Kidney epithelial cell (primary cell): ENCODE results near the gene YEATS2. TPM values are rescaled to one million over a fixed set of nuclear protein-coding genes. Genes with fewer than 3 reads are reported as not detected.
"Not testable (repeated sequence)": the region's sequence is repeated elsewhere in the genome, so short reads cannot be mapped to it uniquely, and the experiment has no call there.

ENCODE experiments used
- DNase-seq: peaks from one replicate; pipeline ENCODE4 v3.0.0-alpha.2; 2010; ENCODE audit warnings: low read depth
- H3K27me3 ChIP-seq: 2 replicates; pipeline ENCODE4 v1.6.0; 2011; ENCODE audit warnings: low read length; ENCODE audit not compliant: control insufficient read depth, insufficient read depth
- H3K36me3 ChIP-seq: 2 replicates; pipeline ENCODE4 v1.5.1; 2011; ENCODE audit warnings: low read length; ENCODE audit not compliant: control insufficient read depth, insufficient read depth
- H3K4me3 ChIP-seq: 2 replicates; pipeline ENCODE4 v1.5.1; 2011; ENCODE audit warnings: low read depth, mild to moderate bottlenecking, control low read depth, low read length
- total RNA-seq: library from RNA; depleted of rRNA; stranded (reverse); fragments of >200 nt; gene quantifications from 2 replicates; pipeline ENCODE4 v1.2.3, GENCODE V29; 2015
- TF ChIP-seq, protein P1 (sequence below): IDR thresholded peaks from 2 replicates; pipeline ENCODE4 v1.5.1; 2011; ENCODE audit warnings: mild to moderate bottlenecking, moderate library complexity, low read length, control low read depth, inconsistent platforms; ENCODE audit not compliant: insufficient read depth, poor library complexity, severe bottlenecking

YEATS2 gene
- total RNA-seq, 1 donor from 2014 or later, result 30.2 TPM

DNA sequence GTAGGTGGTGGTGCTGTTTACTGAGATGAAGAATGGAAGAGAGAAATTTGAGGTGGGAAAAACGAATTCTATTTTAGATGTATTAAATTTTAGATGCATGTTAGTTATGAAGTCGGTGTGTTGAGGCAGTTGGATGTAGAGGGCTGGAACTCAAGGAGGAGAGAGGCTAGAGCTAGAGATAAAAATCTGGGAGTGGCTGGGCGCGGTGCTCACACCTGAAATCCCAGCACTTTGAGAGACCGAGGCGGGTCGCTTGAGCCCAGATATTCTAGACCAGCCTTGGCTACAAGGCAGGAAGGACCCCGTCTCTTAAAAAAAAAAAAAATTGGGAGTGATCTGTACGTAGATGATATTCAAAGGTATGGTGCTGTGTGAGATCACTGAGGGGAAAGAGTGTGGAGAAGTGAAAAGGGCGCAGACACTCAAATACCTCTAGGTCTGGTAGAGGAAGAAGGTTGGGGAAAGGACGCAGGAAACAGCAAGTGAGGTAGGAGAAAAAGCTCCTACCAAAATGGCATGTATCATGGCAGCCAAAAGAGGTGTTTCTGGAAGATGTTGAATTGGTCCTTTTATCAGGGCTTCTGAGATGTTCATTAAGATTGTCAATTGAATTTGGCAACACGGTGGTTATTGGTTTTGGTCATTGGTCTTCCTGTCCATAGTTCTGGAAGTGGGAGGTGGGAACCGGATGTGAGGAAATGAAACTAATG lies 1.8 kb downstream of the YEATS2 start:
- Histone ChIP-seq H3K27me3 (no peaks in the 10 kb centered on the region), H3K36me3 (no peaks in the 10 kb centered on the region), H3K4me3 (peak overlapping the region; percentile 82)
- TF ChIP-seq, protein P1, sequence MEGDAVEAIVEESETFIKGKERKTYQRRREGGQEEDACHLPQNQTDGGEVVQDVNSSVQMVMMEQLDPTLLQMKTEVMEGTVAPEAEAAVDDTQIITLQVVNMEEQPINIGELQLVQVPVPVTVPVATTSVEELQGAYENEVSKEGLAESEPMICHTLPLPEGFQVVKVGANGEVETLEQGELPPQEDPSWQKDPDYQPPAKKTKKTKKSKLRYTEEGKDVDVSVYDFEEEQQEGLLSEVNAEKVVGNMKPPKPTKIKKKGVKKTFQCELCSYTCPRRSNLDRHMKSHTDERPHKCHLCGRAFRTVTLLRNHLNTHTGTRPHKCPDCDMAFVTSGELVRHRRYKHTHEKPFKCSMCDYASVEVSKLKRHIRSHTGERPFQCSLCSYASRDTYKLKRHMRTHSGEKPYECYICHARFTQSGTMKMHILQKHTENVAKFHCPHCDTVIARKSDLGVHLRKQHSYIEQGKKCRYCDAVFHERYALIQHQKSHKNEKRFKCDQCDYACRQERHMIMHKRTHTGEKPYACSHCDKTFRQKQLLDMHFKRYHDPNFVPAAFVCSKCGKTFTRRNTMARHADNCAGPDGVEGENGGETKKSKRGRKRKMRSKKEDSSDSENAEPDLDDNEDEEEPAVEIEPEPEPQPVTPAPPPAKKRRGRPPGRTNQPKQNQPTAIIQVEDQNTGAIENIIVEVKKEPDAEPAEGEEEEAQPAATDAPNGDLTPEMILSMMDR, result no peak
- DNase-seq, result no peak

DNA sequence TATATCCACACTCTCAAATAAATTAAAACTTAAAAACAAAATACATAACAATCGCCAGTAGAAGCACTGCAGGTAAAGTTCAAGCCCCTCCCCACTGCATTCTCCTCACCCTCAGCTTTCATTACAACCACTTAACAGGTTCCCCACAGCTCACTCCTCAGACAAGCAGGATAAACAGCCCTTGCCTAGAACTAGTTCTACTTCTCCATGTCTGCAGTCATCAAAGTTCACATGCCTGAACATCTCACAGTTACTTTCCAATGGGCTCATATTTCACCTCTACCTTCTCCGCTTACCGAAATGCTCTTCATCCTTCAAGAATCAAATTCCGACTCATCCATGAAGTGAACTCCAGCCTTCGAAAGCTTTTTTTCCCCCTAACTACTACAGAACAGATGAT lies 4.1 kb downstream of the YEATS2 start:
- no peaks in the 10 kb centered on the region for H3K27me3 ChIP-seq
- no peak overlapping the region for H3K4me3 ChIP-seq
- H3K36me3 ChIP-seq, result no peaks in the 10 kb centered on the region
- TF ChIP-seq, protein P1, result no peak
- no peak for DNase-seq

DNA sequence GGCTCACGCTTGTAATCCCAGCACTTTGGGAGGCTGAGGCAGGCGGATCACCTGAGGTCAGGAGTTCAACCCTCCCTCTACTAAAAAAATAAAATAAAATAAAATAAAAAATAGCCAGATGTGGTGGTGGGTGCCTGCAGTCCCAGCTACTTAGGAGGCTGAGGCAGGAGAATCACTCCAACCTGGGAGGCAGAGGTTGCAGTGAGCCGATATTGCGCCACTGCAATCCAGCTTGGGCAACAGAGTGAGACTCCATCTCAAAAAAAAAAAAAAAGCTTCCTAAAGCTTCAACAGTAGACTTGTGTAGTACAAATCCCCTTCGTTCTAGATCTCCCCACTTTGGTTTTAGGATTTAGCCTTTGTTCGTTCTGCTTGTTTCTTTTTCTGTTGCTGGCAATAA lies 6.3 kb downstream of the YEATS2 start:
- DNase-seq, H3K4me3 ChIP-seq, H3K36me3 ChIP-seq, H3K27me3 ChIP-seq: not testable (repeated sequence)

DNA sequence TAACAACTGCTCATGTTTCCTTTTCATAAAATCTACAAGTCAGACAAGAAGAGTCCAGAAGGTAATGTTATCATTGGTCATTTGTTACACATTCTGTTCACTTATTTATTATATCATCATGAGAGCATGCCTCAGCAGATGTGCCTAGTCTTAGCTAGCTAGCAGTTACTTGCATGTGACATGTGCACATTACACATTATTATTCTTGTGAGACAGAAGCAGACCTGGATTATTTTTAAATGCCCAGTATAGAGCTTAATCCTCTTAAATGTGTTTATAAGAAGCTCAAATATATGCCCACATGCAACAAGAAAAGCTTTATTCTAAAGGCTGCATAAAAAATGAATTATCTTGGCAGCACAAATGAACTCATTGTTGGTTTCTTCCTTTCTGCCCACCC lies 12.6 kb downstream of the YEATS2 start:
- DNase-seq, result no peak
- Histone ChIP-seq H3K4me3 (no peak overlapping the region), H3K36me3 (no peaks in the 10 kb centered on the region), H3K27me3 (no peaks in the 10 kb centered on the region)
- TF ChIP-seq, protein P1, result no peak

DNA sequence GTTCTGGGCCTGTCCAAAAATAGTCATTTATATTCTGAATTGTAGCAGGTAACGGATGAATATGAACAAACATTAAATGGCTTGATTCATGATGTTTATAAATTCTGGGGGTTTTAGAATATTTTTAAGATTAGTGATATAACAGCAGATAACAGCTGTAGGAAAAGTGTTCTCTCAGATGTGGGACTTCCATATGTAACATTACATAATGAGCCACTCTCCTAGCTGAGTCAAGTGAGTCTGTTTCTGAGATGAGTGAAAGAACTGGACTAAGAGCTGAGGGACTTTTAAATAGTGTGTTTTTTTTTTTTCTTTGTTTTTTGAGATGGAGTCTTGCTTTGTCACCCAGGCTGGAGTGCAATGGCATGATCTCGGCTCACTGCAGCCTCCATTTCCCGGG lies 13.9 kb downstream of the YEATS2 start:
- H3K27me3 ChIP-seq, result no peaks in the 10 kb centered on the region
- H3K4me3 ChIP-seq, result no peak overlapping the region
- H3K36me3 ChIP-seq, result no peaks in the 10 kb centered on the region
- DNase-seq, result no peak
- TF ChIP-seq, protein P1, result no peak

DNA sequence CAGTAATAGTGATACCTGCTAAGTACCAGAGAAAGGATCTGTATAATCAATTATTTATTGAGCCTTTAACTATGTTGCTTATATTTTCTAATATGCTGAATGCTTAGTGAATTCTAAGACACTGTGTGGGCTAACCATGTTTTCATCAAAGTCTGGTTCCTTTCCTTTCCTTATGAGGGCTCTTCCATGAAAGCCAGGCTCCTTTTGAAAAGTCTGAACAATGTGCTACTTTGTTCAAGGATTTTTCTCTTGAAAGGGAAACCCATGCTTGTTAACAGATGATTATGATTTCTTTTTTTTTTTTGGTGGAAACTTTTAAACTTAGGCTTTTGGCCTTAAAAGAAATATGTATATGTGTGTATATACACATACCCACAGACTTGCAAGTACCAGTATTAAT lies 17.0 kb downstream of the YEATS2 start:
- Histone ChIP-seq H3K27me3 (no peaks in the 10 kb centered on the region), H3K36me3 (no peaks in the 10 kb centered on the region), H3K4me3 (no peak overlapping the region)
- DNase-seq, result no peak
- TF ChIP-seq, protein P1, result no peak
